ENCODE measurements around the gene OLFM4. TPM values are rescaled to one million over a fixed set of nuclear protein-coding genes. Genes with fewer than 3 reads are reported as not detected.

The OLFM4 gene
- total RNA-seq, 1 experiment from 2014 or later: not detected

- Histone ChIP-seq H3K27ac (ENCODE audit: low read length) (no peak overlapping the region), H3K4me1 (ENCODE audit: control insufficient read depth, insufficient read depth, low read length) (no peaks in the 10 kb centered on the region), H3K4me3 (ENCODE audit: low read depth in 2 of 2, low read length in 2 of 2) (no peak overlapping the region), H3K36me3 (ENCODE audit: control insufficient read depth, insufficient read depth, low read length) (no peaks in the 10 kb centered on the region), H3K9me3 (ENCODE audit: control insufficient read depth, insufficient read depth, low read depth, low read length) (no peaks in the 10 kb centered on the region), H3K27me3 (ENCODE audit: control insufficient read depth, insufficient read depth, low read length) (no peaks in the 10 kb centered on the region)
- intact Hi-C loops (cut with micrococcal nuclease; ENCODE audit: unreplicated experiment): no loop called here
- no TSS peak for BruUV-seq (replicated peaks)
- TF ChIP-seq SIN3A (IDR thresholded peaks at IDR 0.05; ENCODE audit: borderline replicate concordance, insufficient read depth, low read depth, low read length) (no peak), REST (IDR thresholded peaks at IDR 0.05; ENCODE audit: insufficient read depth in 1 of 2, low read depth in 2 of 2, low read length in 1 of 2) (no peak), CTCF (IDR thresholded peaks at IDR 0.05) (no peak), TCF7L2 (IDR thresholded peaks at IDR 0.05; ENCODE audit: low read depth, low read length) (no peak), POLR2AphosphoS5 (IDR thresholded peaks at IDR 0.05; ENCODE audit: low read depth, low read length) (no peak)
- in situ Hi-C loops (cut with HindIII; ENCODE audit: low pct_unique_long_range_greater_than_20kb, low sequenced_read_pairs): no loop called here
- CTCF ChIA-PET: no interaction called here
- POLR2A ChIA-PET: no interaction called here
- no peak for ATAC-seq
- no peak for DNase-seq (ENCODE audit: low read depth, low spot score)
These were observed 5.4 kb upstream of the OLFM4 start for GRCh38 chr13:53023246-53023645.

- ChIA-PET CTCF (no interaction called here), POLR2A (no interaction called here)
- Histone ChIP-seq H3K4me3 (ENCODE audit: low read depth in 2 of 2, low read length in 2 of 2) (no peak overlapping the region), H3K27ac (ENCODE audit: low read length) (no peak overlapping the region), H3K4me1 (ENCODE audit: control insufficient read depth, insufficient read depth, low read length) (no peaks in the 10 kb centered on the region), H3K9me3 (ENCODE audit: control insufficient read depth, insufficient read depth, low read depth, low read length) (no peaks in the 10 kb centered on the region), H3K27me3 (ENCODE audit: control insufficient read depth, insufficient read depth, low read length) (no peaks in the 10 kb centered on the region), H3K36me3 (ENCODE audit: control insufficient read depth, insufficient read depth, low read length) (no peaks in the 10 kb centered on the region)
- no peak for ATAC-seq
- no peak for DNase-seq (ENCODE audit: low read depth, low spot score)
- no TSS peak for BruUV-seq (replicated peaks)
- TF ChIP-seq SIN3A (IDR thresholded peaks at IDR 0.05; ENCODE audit: borderline replicate concordance, insufficient read depth, low read depth, low read length): no peak
- no peak for TF ChIP-seq POLR2AphosphoS5 (IDR thresholded peaks at IDR 0.05; ENCODE audit: low read depth, low read length)
- TF ChIP-seq REST (IDR thresholded peaks at IDR 0.05; ENCODE audit: insufficient read depth in 1 of 2, low read depth in 2 of 2, low read length in 1 of 2): no peak
- TF ChIP-seq TCF7L2 (IDR thresholded peaks at IDR 0.05; ENCODE audit: low read depth, low read length): no peak
- no peak for TF ChIP-seq CTCF (IDR thresholded peaks at IDR 0.05)
- intact Hi-C loops (cut with micrococcal nuclease; ENCODE audit: unreplicated experiment) (no loop called here), in situ Hi-C loops (cut with HindIII; ENCODE audit: low pct_unique_long_range_greater_than_20kb, low sequenced_read_pairs) (no loop called here)
These were observed 550 bp upstream of the OLFM4 start for GRCh38 chr13:53028063-53028462.
